GM18951 (cell line): Measurements from ENCODE around the gene KIF21B.

ENCODE experiments used
- POLR2A ChIP-seq: IDR thresholded peaks from 4 replicates; pipeline ENCODE4 v1.6.1; 2011; ENCODE audit warnings: mild to moderate bottlenecking; ENCODE audit not compliant: insufficient read length, insufficient read depth; ENCODE audit errors: extremely low read depth
- in situ Hi-C: fragments of 300-500 bp; cut with MboI; formaldehyde crosslinking; loops from one replicate; pipeline ENCODE4 v1.12.0; 2022; ENCODE audit warnings: low sequenced_read_pairs, mixed read lengths, inconsistent platforms; ENCODE audit not compliant: unreplicated experiment

Gene KIF21B

GRCh38 chr1:200974711-200975110 lies 48.8 kb downstream of the KIF21B start:
- in situ Hi-C loops = loop anchor here (5.0 kb wide), 1 partner anchor 68 kb away; no protein-coding TSS in a partner anchor
- no peak for TF ChIP-seq POLR2A

GRCh38 chr1:200973937-200974657 lies 49.4 kb downstream of the KIF21B start:
- in situ Hi-C loops = no loop called here
- TF ChIP-seq POLR2A = no peak

GRCh38 chr1:200972985-200973742 lies 50.4 kb downstream of the KIF21B start:
- in situ Hi-C loops = no loop called here
- TF ChIP-seq POLR2A = no peak

- in situ Hi-C loops = no loop called here
- TF ChIP-seq POLR2A = no peak
These were observed 51.4 kb downstream of the KIF21B start for GRCh38 chr1:200971955-200972711.

DNA sequence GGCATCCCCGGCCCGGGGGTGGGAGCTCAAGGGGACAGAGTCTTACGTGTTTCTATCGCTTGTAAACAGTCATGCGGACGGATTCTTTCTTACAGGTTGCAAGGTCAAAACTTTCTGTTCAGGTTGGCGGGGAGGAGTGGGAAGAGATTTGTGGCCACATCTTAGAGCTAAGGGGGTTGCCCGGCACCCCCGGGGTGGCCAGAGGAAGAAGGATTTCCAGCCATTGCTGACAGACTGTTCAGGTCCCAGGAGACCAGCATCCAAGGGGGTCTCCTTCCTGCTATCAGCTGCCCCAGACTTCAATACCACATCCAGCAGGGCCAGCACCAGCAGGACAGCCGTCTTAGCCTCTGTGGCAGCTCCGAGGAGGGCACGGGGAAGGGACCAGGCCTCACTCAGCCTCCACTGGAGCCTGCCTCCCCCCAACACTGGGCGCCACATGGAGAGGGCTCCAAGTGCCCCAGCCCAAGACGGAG lies 52.0 kb downstream of the KIF21B start:
- in situ Hi-C loops = no loop called here
- no peak for TF ChIP-seq POLR2A

DNA sequence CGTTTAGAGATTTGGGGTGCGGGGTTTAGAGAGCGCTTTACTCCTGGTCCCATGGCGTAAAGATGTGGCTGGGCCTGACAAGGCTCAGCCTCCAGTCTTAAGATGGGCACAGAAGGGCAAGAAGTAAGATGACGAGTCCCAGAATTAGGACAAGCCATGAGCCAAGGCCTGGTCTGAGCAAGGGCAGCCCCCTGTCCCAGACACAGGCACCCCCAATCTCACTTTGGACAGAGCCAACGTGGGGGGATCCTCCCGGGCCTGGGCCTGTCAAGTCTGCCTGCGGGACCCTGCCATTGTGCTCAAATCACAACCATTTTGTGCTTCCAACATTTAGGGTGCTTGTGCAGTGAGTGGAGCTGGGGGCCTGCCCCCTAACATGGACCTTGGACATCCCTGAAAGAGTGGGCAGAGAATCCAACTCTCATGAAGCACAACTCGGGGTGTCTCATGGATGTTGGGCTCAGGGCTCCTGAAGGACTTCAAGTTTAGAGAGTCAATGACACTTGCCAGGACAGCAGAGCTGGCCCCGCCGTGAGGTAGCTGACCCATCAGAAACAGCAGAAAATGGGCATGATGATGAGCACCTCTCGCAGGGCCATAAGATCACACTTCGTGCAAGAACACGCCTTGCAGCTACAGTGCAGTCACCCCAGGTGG lies 52.6 kb downstream of the KIF21B start:
- TF ChIP-seq POLR2A = no peak

DNA sequence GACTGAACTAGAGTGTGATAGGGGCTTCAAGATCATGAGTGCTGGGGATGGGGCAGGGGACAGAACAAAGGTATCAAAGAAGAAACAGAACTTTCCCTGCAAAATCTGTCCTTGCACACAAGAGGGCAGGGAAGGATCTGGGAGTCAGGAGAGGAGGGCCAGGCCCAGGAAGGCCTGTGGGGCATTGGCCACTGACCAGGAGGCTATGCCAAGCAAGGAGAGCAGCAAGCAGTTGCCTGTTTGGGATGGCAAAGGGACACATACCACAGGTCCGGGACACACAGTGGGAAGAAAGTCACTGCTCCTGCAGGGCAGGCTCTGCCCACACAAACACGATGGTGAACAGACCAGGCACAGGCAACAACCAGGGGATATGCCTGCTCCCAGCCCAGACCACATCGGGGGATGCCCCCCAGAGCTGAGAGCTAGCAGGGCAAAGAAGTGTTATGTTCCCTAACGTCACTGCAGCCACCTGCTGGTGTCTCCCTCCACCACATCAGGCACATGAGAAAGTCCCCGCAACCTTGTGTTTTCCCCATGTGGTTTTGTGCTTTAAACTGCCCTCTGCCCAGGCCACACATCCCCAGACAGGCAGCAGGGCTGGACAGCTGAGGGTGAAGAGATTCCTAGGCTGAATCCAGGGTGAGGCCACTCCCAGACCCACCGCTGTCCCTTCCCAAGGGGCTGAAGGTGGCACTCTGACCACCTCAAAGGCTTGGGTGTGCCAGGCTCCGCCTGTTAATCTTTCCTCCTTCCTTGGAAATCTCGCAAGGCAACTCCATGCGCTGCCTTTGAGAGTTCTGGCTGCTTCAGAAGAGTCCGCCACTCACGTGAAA lies 53.6 kb downstream of the KIF21B start:
- no peak for TF ChIP-seq POLR2A
- in situ Hi-C loops = no loop called here

More for the DNA sequence above, 52.6 kb downstream of the KIF21B start:
- in situ Hi-C loops = no loop called here

- in situ Hi-C loops = no loop called here
- no peak for TF ChIP-seq POLR2A
These were observed 54.8 kb downstream of the KIF21B start for GRCh38 chr1:200968469-200969410.

DNA sequence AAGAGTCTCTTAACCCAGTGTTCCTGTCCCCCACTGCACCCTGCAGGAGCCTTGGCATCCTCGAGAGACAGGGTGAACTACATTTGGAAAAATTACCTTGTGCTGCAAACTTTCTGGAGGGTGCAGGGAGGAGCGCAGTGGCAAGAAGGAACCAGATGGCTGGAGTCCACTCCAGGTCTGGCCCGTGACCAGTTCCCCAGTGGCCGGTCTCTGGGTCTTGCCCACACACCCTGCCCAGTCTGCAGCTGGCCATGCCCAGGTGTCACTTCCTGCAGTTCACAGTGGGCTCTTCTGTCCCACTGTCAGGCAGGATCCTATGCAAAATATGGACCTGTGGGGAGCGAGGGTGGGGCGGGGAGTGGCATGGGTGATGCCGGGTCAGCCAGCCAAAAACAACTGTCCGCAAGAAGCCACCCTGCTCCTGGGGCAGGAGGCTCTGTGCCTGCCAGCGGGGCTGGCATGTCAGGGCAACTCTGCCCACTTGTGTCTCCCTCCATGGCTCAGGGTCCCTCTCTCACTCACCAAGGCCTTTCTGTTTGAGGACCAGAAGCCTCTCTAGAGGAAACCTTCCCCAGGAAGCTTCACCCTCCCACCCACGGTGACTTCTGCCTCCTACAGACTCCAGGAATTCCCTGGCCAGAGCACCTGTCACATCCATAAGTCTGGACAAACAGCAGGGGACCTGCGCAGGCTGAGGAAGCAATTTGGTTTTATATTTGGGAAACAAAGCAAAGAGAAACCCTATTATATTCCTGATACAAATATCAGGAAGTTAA lies 55.6 kb downstream of the KIF21B start:
- in situ Hi-C loops = no loop called here
- no peak for TF ChIP-seq POLR2A

GRCh38 chr1:200966934-200967333 lies 56.6 kb downstream of the KIF21B start:
- no peak for TF ChIP-seq POLR2A
- in situ Hi-C loops = no loop called here
